ENCODE results near the gene CCDC121.

DNA sequence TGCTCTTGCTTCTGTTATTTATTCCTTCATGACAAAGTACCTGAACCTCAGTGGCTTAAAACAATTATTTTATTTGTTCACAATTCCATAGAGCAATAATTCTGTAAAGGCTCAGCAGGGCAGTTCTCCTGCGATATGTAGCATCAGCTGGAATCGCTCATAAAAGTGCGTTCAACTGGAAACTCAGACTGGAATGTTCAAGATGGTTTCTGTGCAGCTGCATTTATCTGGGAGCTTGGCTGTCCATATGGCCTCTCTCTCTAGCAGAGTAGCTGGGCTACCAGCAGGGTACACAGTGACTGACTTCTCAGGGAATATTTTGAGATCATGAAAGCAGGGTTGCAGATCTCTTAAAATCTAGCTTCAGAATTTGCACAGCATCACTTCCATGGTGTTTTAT is 13.5 kb downstream of the CCDC121 start:
- TF ChIP-seq, protein P1, sequence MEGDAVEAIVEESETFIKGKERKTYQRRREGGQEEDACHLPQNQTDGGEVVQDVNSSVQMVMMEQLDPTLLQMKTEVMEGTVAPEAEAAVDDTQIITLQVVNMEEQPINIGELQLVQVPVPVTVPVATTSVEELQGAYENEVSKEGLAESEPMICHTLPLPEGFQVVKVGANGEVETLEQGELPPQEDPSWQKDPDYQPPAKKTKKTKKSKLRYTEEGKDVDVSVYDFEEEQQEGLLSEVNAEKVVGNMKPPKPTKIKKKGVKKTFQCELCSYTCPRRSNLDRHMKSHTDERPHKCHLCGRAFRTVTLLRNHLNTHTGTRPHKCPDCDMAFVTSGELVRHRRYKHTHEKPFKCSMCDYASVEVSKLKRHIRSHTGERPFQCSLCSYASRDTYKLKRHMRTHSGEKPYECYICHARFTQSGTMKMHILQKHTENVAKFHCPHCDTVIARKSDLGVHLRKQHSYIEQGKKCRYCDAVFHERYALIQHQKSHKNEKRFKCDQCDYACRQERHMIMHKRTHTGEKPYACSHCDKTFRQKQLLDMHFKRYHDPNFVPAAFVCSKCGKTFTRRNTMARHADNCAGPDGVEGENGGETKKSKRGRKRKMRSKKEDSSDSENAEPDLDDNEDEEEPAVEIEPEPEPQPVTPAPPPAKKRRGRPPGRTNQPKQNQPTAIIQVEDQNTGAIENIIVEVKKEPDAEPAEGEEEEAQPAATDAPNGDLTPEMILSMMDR (IDR thresholded peaks at IDR 0.05) = no peak
- no peak for TF ChIP-seq ZFX (IDR thresholded peaks at IDR 0.05; ENCODE audit: borderline replicate concordance)
